Activated T-cell treated with anti-CD3 and anti-CD28 coated beads, Interleukin-2, amount 50 U/mL, for 24 hours (primary cell): ENCODE data around the gene RAB3C.

ENCODE experiments used
- DNase-seq: peaks from one replicate; pipeline ENCODE4 v3.0.0-alpha.2; 2020
- H3K27ac Mint-ChIP-seq: 2 replicates; pipeline ENCODE4 v1.8.0; 2020; ENCODE audit warnings: mild to moderate bottlenecking, mixed read lengths
- H3K27me3 Mint-ChIP-seq: 2 replicates; pipeline ENCODE4 v1.8.0; 2020; ENCODE audit warnings: mixed read lengths
- H3K36me3 Mint-ChIP-seq: 2 replicates; pipeline ENCODE4 v1.8.0; 2020; ENCODE audit warnings: low read depth, mixed read lengths
- H3K4me1 Mint-ChIP-seq: 2 replicates; pipeline ENCODE4 v1.8.0; 2020; ENCODE audit warnings: low read depth, mixed read lengths
- H3K4me3 Mint-ChIP-seq: 2 replicates; pipeline ENCODE4 v1.8.0; 2020; ENCODE audit warnings: mild to moderate bottlenecking, moderate library complexity, mixed read lengths
- H3K9me3 Mint-ChIP-seq: 2 replicates; pipeline ENCODE4 v1.8.0; 2020; ENCODE audit warnings: mixed read lengths

RAB3C gene

DNA sequence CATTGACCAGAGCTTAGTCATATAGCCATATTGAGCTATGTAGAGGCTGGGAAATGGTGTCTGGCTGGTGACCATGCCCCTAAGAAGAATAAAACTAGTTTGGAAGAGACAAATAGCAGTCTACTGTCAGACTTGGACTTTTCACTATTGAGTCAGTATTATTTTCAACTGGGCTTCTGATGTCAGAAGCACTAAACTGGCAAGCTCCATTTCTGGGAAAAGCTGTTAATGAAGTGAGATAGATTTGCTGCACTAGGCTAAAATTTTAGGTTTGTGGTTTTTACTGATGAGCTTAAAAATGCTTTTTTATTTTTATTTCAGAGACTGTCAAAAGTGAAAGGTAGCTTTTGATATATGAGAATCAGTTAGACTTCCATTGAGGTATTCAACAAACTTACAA lies 220.2 kb downstream of the RAB3C start:
- Mint-ChIP-seq H3K4me3 (no peak overlapping the region), H3K4me1 (no peaks in the 10 kb centered on the region), H3K27ac (no peak overlapping the region), H3K27me3 (peaks cover 52% of the 10 kb centered on the region), H3K36me3 (no peaks in the 10 kb centered on the region), H3K9me3 (no peaks in the 10 kb centered on the region)
- no peak for DNase-seq

DNA sequence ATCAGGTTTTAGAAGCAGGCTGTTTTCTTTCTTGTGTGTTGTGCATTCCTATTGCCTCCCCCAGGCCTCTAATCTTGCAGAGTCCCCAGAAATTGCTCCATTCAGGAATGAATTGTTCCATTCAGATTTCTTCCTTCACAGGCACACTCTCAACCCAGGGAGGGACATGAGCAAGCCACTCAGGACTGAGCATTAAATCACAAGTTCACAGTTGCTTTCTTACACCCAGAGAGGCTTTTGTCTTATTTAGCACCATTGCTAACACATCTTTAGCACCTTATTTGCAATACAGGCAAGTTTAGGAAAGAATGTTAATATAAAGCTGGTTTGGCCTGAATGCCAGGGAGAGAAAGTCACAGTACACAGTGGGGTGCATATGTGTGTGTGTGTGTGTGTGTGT lies 221.4 kb downstream of the RAB3C start:
- Mint-ChIP-seq H3K27me3 (peaks cover 52% of the 10 kb centered on the region), H3K4me3 (no peak overlapping the region), H3K36me3 (no peaks in the 10 kb centered on the region), H3K9me3 (no peaks in the 10 kb centered on the region), H3K4me1 (no peaks in the 10 kb centered on the region), H3K27ac (no peak overlapping the region)
- DNase-seq: no peak

DNA sequence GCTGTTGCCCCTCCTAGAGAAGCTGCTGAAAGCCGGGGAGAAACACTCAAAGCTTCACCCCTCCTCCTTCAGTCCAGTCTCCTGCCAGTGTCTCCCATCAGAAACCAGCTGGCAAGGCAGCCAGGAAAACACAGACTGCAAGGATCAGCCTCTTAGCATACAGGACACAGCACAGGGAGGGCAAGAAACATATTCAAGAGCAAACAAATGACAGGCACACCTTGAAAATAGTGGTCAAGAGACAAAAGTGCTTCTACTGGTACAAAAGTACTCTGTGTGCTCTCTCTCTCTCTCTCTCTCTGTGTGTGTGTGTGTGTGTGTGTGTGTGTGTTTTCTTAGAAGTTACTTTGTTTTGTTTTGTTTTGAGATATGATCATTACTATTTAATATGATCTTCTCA lies 227.2 kb downstream of the RAB3C start:
- Mint-ChIP-seq H3K9me3 (no peaks in the 10 kb centered on the region), H3K36me3 (no peaks in the 10 kb centered on the region), H3K27me3 (peaks cover 25% of the 10 kb centered on the region)

DNA sequence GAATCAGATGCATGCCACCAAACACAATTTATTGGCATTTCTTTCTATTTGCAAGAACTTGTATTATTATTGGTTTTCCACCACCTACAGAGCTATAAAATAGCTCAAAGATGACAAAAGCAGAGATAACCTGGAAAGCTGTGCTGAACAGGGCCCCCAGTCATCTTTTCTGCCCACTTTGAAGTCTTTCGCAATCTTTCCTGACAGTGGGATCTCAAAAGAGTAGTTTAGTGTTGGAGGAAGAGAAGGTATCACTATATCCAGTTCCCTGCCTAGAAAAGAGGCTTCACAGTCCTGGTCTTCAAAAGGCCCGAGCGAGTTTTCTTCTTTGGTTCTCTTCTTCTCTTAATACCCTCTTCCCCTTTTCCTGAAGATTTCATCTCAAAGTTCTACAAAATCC lies 231.0 kb downstream of the RAB3C start:
- H3K9me3 Mint-ChIP-seq: no peaks in the 10 kb centered on the region
- no peak for DNase-seq
- H3K36me3 Mint-ChIP-seq: no peaks in the 10 kb centered on the region
- H3K4me1 Mint-ChIP-seq: no peaks in the 10 kb centered on the region
- no peak overlapping the region for H3K4me3 Mint-ChIP-seq
- H3K27me3 Mint-ChIP-seq: peaks cover 2% of the 10 kb centered on the region
- H3K27ac Mint-ChIP-seq: no peak overlapping the region

More for the DNA sequence above, 227.2 kb downstream of the RAB3C start:
- Mint-ChIP-seq H3K27ac (no peak overlapping the region), H3K4me1 (no peaks in the 10 kb centered on the region), H3K4me3 (no peak overlapping the region)
- no peak for DNase-seq

DNA sequence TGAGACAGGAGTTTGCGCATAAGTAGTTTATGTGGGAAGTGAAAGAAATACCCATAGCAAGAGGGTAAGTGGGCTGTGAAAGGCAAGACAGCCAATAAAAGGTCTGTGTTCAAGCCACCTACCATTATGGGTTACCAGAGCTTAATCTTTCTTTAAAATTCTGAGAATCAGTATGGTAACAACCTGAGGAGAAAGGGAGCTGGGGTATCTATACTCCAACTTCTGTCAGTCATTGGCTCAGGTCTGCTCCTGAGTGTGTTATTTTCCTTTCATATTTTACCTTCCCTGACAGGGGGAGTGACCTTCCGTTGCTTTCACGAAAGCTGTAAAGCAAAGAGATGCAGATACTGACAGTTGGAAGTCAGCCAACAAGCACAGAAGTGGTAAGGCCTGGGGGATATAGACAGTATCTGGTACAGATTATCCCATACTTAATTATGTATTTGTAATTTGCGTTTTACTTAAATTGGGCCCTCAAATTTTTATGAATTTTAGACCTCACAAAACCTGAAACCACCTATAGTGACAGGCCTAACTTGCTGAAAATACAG lies 233.4 kb downstream of the RAB3C start:
- H3K27me3 Mint-ChIP-seq: no peaks in the 10 kb centered on the region
- H3K27ac Mint-ChIP-seq: no peak overlapping the region
- H3K36me3 Mint-ChIP-seq: no peaks in the 10 kb centered on the region
- H3K4me1 Mint-ChIP-seq: no peaks in the 10 kb centered on the region
- no peaks in the 10 kb centered on the region for H3K9me3 Mint-ChIP-seq
- no peak overlapping the region for H3K4me3 Mint-ChIP-seq
- DNase-seq: no peak

DNA sequence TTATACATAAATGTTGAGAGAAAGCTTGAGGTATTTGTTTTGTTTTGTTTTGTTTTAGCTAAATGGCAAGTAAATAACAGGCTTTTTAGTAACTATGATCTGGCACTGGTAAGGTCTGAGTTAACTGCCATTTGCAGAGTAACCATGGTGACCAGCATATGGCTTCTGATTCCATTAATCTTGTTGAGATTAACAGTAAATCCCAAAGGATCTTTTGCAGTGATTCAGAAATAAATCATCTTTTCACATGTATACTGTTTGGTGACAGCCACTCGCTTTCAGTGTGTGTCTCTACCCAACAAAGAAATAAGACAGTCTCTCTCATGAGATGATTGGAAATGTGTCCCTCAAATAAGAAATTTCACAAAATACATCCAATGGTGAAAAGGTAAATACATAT lies 235.6 kb downstream of the RAB3C start:
- H3K27me3 Mint-ChIP-seq: no peaks in the 10 kb centered on the region
- no peak overlapping the region for H3K27ac Mint-ChIP-seq
- no peaks in the 10 kb centered on the region for H3K36me3 Mint-ChIP-seq
- H3K9me3 Mint-ChIP-seq: no peaks in the 10 kb centered on the region
- no peak for DNase-seq
- H3K4me1 Mint-ChIP-seq: no peaks in the 10 kb centered on the region
- H3K4me3 Mint-ChIP-seq: no peak overlapping the region

DNA sequence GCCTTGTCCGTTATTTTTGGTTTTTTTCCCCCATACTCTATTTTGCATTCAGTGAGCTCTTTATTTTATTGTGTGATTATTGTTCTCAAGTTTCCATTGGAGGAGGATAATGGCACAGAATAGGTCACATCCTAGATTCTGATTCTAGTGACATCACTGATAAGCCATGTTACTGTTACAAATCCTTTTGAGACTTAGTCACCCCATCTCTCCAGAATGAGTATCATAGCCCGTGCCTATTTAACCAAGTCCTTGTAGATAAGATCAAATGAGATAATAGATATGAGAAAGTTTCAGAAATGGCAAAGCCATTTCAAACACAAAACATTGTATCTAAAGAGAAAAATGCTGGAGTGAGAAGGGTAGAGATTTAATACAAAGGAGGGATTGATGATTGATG lies 242.6 kb downstream of the RAB3C start:
- H3K4me1 Mint-ChIP-seq: no peaks in the 10 kb centered on the region
- H3K27ac Mint-ChIP-seq: no peak overlapping the region
- peaks cover 3% of the 10 kb centered on the region for H3K27me3 Mint-ChIP-seq
- H3K4me3 Mint-ChIP-seq: no peak overlapping the region
- no peaks in the 10 kb centered on the region for H3K9me3 Mint-ChIP-seq
- no peaks in the 10 kb centered on the region for H3K36me3 Mint-ChIP-seq
- DNase-seq: no peak

DNA sequence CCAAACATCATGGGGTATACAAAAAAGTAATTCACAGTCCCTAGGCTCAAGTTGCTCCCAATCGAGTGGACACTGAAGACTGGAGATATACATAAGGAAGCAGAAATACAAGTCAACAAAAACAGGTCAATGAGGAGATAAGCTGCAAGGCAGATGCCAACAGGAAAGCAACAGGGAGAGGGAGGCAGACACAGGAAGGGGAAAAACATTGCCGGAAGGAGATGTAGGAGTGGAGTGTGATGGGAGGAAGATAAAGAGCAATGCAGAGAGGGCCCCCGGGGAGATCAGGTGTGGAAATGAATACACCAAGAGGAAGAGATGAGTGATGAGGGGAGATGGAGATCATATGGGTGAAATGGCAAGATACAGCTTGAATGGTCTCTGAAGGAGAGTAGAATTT lies 243.0 kb downstream of the RAB3C start:
- H3K36me3 Mint-ChIP-seq: no peaks in the 10 kb centered on the region
- H3K27me3 Mint-ChIP-seq: peaks cover 3% of the 10 kb centered on the region
- no peak overlapping the region for H3K27ac Mint-ChIP-seq
- no peak overlapping the region for H3K4me3 Mint-ChIP-seq
- DNase-seq: no peak
- H3K4me1 Mint-ChIP-seq: no peaks in the 10 kb centered on the region
- no peaks in the 10 kb centered on the region for H3K9me3 Mint-ChIP-seq

DNA sequence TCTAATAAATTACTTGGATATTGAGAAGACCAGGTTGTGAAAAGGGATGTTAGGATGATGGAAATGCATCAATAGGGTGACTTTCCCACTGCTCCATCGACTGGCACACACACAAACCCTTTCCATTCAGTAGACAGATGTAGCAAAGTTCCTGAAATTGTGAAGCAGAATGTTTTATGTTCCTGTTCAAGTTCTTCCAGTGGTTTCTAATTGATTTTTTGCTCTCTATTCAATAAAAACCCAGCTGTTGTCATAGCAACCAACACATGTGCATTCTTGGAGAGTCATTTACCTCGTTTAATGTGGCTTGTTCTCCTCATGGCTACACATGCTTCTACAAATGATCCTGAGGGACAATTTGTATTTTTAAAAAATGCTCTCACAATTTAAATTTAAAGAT lies 244.6 kb downstream of the RAB3C start:
- H3K27ac Mint-ChIP-seq: no peak overlapping the region
- H3K36me3 Mint-ChIP-seq: no peaks in the 10 kb centered on the region
- no peak for DNase-seq
- no peaks in the 10 kb centered on the region for H3K4me1 Mint-ChIP-seq
- H3K27me3 Mint-ChIP-seq: peaks cover 3% of the 10 kb centered on the region
- no peaks in the 10 kb centered on the region for H3K9me3 Mint-ChIP-seq
- H3K4me3 Mint-ChIP-seq: no peak overlapping the region

DNA sequence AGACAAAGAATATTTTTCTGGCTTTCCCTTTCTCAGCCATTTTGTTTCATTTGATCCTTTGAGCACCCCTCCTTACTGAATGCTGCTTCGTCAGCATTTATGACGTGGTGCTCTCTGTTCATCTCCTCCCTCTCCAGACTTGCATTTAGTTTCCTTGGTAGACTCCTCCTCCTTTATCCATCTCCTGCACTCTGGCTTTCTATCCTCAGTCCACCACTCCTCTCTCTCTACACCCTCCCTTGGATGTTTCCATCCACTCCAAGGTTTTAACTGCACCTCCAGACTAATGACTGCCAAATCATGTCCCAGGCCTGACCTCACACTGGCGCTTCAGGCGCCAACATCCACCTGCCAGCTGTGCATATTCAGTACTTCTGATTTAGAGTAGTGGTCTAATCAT lies 245.4 kb downstream of the RAB3C start:
- Mint-ChIP-seq H3K9me3 (no peaks in the 10 kb centered on the region), H3K27ac (no peak overlapping the region), H3K4me3 (no peak overlapping the region), H3K4me1 (no peaks in the 10 kb centered on the region), H3K36me3 (no peaks in the 10 kb centered on the region), H3K27me3 (peaks cover 3% of the 10 kb centered on the region)
- no peak for DNase-seq

DNA sequence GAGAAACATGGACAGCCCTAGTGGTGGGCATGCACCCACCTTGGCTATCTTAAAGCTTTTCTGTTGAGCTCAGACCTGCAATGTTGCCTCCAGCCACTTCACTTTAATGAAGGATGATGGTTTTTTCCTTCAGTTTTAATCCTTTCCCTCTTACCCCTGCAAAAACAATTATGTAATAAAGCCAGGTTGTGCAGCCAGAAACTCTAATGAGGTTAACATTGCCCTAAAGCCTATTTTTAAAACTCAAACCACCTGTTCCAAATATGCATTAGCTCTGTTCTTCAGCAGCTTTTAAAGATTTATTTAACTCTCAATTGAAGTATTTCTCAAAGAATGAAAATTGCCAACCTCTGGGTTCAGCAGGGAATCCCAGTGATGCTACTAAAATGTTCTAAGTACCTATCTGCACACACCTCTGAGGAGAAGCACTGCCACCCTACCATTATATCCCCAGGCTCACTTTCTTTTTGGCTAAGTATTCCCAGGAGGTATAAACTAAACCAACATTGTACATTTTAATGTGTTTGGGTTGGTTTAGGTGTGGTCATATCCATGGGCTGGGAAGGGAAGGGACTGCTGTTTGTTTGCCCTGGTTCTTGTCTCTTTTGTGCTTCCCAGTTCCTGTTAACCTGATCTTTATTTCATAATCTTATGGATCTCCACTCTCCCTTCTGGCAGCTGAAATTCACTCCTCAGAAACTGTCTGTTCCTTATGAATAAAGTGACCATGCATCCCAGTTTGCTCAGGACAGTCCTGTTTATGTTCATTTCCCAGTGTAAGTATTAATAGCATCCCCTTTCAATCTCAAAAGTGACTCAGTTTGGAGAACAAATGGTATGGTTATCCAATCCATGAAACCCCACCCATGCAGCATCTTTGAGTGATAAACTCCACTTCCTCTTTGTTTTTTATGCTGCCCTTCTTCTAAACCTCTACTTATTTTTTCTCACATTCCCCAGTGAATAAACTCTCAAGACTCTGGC lies 251.7 kb downstream of the RAB3C start:
- H3K4me3 Mint-ChIP-seq: no peak overlapping the region
- H3K27me3 Mint-ChIP-seq: no peaks in the 10 kb centered on the region
- no peaks in the 10 kb centered on the region for H3K36me3 Mint-ChIP-seq
- no peak for DNase-seq
- peaks cover 3% of the 10 kb centered on the region for H3K9me3 Mint-ChIP-seq
- no peaks in the 10 kb centered on the region for H3K4me1 Mint-ChIP-seq
- H3K27ac Mint-ChIP-seq: no peak overlapping the region

DNA sequence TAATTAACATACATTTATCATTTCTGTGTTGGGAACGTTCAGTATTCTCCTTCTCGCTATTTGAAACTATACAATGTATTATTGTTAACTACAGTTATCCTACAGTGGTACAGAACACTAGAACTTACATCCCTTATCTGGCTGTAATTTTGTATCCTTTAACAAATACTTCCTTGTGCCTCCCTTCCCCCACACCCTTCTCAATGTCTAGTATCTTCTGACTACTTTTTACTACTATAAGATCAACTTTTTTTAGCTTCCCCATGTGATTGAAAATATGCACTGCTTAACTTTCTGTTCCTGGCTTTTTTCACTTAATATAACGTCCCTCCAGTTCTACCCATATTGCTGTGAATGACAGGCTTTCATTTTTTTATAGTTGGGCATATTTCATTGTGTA lies 253.5 kb downstream of the RAB3C start:
- no peaks in the 10 kb centered on the region for H3K36me3 Mint-ChIP-seq
- no peak overlapping the region for H3K4me3 Mint-ChIP-seq
- H3K9me3 Mint-ChIP-seq: peaks cover 16% of the 10 kb centered on the region
- H3K27ac Mint-ChIP-seq: no peak overlapping the region
- DNase-seq: no peak
- no peaks in the 10 kb centered on the region for H3K4me1 Mint-ChIP-seq
- peaks cover 3% of the 10 kb centered on the region for H3K27me3 Mint-ChIP-seq

DNA sequence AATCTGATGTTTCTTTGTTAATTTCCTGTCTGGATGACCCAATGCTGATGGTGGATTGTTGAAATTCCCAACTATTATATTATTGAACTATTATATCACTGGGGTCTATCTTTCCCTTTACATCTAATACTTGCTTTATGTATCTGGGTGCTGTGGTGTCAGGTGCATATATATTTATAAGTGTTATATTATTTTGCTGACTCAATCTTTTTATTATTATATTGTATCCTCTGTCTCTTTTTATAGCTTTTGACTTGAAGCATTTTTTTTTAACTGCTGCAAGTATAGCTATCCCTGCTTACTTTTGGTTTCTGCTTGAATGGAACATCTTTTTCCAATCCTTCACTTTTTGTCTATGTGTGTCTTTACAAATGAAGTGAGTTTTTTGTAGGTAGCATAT lies 255.9 kb downstream of the RAB3C start:
- Mint-ChIP-seq H3K36me3 (no peaks in the 10 kb centered on the region), H3K4me1 (no peaks in the 10 kb centered on the region), H3K4me3 (no peak overlapping the region), H3K9me3 (peaks cover 16% of the 10 kb centered on the region), H3K27me3 (peaks cover 8% of the 10 kb centered on the region), H3K27ac (no peak overlapping the region)
- no peak for DNase-seq

DNA sequence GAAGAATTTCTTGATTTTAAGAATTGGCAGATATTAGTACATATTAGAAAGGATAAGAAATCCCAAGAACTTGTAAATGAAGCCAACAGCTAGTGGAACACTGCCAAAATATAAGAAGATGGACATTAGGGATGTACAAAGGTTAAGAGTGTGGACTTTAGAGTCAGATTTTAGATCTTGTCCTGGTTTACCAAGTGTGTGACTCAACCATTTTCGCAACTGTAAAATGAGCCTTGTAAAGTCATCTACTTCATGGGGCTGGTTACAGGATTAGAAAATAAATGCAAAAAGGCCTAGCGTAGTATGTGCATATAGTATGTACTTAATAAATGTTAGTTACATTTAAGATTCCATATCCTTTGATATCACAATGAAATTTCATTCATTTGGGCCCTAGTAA lies 260.0 kb downstream of the RAB3C start:
- no peak for DNase-seq
- H3K27me3 Mint-ChIP-seq: peaks cover 20% of the 10 kb centered on the region
- H3K4me1 Mint-ChIP-seq: no peaks in the 10 kb centered on the region
- no peak overlapping the region for H3K4me3 Mint-ChIP-seq
- no peak overlapping the region for H3K27ac Mint-ChIP-seq
- no peaks in the 10 kb centered on the region for H3K36me3 Mint-ChIP-seq
- peaks cover 16% of the 10 kb centered on the region for H3K9me3 Mint-ChIP-seq

DNA sequence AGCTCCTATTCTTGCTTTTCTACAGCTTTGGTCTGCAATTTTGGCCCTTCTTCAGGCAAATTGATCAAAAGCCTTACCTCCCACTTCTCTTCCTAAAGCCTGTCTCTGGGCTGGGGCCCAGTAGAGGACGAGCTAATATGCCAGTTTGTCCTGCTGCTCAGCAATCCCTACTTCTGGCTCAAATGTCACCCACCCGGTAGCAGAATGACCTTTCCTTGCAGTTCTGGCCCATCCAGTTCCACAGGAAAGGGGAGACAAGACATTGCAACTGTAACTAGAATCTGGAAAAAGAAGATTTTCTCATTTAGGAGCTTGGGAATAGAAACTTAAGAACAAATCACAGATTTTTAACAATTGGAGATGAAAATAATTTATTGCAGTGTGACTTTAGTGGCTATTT lies 261.5 kb downstream of the RAB3C start:
- H3K4me3 Mint-ChIP-seq: no peak overlapping the region
- peaks cover 20% of the 10 kb centered on the region for H3K27me3 Mint-ChIP-seq

More for the DNA sequence above, 261.5 kb downstream of the RAB3C start:
- no peaks in the 10 kb centered on the region for H3K36me3 Mint-ChIP-seq
- no peak overlapping the region for H3K27ac Mint-ChIP-seq
- H3K9me3 Mint-ChIP-seq: peaks cover 14% of the 10 kb centered on the region
- no peak for DNase-seq
- H3K4me1 Mint-ChIP-seq: no peaks in the 10 kb centered on the region
